Subcutaneous adipose tissue (tissue), 4 donors: ENCODE measurements around the gene SLC25A19. TPM values are rescaled to one million over a fixed set of nuclear protein-coding genes. Genes with fewer than 3 reads are reported as not detected.

Experiments used
- total RNA-seq, 4 donors: library from RNA; depleted of rRNA; stranded (reverse); fragments of >200 nt; gene quantifications; one replicate each; pipeline ENCODE4 v1.1.0, GENCODE V29; 2016
- TF ChIP-seq, protein P1 (sequence below): fragments of 450-650 bp; IDR thresholded peaks from one replicate; pipeline ENCODE4 v1.5.1; 2016; ENCODE audit warnings: low read depth, mild to moderate bottlenecking, control low read depth, antibody characterized with exemption, moderate library complexity

SLC25A19 gene
- total RNA-seq, 4 donors from 2014 or later: 8.4 to 18.5 (median 14.3) TPM

GRCh38 chr17:75246404-75246803, 42.8 kb downstream of the SLC25A19 start:
- TF ChIP-seq, protein P1, sequence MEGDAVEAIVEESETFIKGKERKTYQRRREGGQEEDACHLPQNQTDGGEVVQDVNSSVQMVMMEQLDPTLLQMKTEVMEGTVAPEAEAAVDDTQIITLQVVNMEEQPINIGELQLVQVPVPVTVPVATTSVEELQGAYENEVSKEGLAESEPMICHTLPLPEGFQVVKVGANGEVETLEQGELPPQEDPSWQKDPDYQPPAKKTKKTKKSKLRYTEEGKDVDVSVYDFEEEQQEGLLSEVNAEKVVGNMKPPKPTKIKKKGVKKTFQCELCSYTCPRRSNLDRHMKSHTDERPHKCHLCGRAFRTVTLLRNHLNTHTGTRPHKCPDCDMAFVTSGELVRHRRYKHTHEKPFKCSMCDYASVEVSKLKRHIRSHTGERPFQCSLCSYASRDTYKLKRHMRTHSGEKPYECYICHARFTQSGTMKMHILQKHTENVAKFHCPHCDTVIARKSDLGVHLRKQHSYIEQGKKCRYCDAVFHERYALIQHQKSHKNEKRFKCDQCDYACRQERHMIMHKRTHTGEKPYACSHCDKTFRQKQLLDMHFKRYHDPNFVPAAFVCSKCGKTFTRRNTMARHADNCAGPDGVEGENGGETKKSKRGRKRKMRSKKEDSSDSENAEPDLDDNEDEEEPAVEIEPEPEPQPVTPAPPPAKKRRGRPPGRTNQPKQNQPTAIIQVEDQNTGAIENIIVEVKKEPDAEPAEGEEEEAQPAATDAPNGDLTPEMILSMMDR: no peak

DNA sequence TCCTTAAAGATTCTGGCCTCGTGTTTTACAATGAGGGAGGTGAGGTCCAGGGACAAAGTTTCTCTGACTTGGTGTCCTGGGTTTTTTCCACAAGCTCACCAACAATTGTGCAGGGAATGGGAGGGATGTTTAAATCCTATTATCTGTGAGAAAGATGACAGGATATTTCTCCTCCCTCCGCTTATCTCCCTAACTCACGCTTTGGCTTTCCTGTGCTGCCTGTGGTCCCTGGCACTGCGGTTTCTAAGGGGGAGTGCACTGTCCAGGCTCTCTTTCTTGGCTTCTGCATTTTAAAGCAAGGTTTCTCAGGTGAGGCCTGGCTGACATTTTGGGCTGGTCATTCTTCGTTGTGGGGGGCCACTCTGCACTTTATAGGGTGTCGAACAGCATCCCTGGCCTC, 44.2 kb downstream of the SLC25A19 start:
- TF ChIP-seq, protein P1: no peak

DNA sequence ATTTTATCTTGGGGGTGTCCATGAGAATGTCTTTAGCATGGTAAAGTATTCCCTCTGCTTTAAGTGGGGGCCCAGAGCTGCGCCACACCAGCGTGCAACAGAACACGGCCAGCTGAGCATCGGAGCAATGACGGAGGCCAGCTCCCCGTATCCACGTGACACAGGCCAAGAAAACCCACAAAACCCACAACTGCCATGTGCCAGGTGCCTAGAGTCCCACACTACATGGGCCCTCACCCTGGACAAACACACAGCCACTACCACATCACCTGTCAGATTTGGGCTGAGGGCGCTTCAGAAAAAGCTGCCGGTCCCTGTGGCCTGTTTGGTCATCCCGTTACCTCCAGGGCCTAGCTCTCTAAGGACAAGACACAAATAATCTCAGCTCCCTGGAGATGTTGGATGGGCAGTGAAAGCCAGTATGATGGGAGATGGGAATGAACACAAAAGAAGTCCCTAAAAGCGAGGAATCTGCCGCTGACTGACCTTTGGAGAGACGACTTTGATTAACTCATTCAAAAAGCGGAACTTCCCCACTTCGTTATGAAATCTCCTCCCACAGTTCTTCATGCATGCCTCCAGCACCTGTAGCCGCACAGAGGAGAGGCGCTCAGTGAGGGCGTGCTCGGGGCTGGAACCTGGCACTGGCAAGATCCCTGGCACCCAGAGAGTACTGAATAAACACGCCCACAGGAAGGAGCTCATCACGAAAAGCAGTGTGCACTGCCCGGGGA, 44.9 kb downstream of the SLC25A19 start:
- TF ChIP-seq, protein P1: no peak

DNA sequence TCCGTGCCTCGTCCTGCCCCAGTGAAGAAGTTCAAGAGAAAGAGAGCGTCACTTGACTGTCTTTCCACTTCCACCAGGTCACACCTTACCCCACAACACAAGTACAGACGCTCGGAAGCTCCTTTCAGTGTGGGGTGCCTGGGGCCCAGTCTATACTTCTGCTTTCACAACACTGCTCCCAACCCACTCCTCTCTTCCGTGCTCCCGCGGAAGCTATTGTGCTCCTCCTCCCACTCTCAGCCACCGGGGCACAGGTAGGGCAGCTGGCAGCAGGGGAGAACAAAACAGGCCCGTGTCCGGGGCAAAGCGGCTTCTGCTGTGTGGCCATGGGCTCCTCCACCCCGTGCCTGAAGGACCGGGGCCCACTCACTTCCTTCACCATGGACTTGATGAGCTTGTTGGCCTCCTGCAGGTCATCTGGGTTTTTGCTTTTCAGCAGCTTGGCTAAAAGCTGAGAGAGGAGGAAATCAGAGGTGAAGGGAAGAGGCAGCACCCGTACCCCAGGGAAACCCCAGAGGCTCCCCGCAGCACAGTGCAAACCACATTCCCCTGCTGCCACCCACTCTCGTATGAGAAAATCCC, 46.7 kb downstream of the SLC25A19 start:
- TF ChIP-seq, protein P1: no peak

- TF ChIP-seq, protein P1: no peak
Observed at GRCh38 chr17:75241996-75242460, 47.2 kb downstream of the SLC25A19 start.

GRCh38 chr17:75241502-75241901, 47.7 kb downstream of the SLC25A19 start:
- TF ChIP-seq, protein P1: no peak

DNA sequence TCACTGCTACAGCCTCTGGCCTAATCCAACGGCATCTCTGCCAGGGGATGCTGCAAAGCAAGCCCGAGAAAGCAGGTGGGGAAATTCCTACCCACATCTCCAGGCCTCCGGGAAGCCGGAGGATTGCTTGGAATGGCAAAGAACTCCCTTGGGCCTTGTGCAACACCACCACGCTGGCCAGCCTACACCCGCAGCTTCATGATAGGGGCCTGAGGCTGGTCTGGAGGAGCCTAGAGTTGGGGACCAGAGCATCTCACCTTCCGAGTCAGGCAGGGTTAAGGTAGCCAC, 48.1 kb downstream of the SLC25A19 start:
- TF ChIP-seq, protein P1: no peak
